Measurements from ENCODE around the gene RAMP2.

GRCh38 chr17:42792545-42792944 is 31.5 kb downstream of the RAMP2 start:
- TF ChIP-seq, protein P1, sequence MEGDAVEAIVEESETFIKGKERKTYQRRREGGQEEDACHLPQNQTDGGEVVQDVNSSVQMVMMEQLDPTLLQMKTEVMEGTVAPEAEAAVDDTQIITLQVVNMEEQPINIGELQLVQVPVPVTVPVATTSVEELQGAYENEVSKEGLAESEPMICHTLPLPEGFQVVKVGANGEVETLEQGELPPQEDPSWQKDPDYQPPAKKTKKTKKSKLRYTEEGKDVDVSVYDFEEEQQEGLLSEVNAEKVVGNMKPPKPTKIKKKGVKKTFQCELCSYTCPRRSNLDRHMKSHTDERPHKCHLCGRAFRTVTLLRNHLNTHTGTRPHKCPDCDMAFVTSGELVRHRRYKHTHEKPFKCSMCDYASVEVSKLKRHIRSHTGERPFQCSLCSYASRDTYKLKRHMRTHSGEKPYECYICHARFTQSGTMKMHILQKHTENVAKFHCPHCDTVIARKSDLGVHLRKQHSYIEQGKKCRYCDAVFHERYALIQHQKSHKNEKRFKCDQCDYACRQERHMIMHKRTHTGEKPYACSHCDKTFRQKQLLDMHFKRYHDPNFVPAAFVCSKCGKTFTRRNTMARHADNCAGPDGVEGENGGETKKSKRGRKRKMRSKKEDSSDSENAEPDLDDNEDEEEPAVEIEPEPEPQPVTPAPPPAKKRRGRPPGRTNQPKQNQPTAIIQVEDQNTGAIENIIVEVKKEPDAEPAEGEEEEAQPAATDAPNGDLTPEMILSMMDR (conservative IDR thresholded peaks at IDR 0.05; ENCODE audit: low read length) = no peak
- no peak for TF ChIP-seq EZH2phosphoT487 (IDR thresholded peaks at IDR 0.05; ENCODE audit: borderline replicate concordance, low read depth, low read length)

Measured in OCI-LY7 (cell line).